Measurements from ENCODE around the gene GH1.
"Not testable (repeated sequence)": the region's sequence is repeated elsewhere in the genome, so short reads cannot be mapped to it uniquely, and the experiment has no call there.

GRCh38 chr17:63922402-63922801 is 3.8 kb upstream of the GH1 start:
- TF ChIP-seq CTCF, POLR2A (IDR thresholded peaks at IDR 0.05): not testable (repeated sequence)

Measured in testis (tissue), 2 donors.